Fibroblast of lung (primary cell): Measurements from ENCODE around the gene LENG1.

Experiments used
- CTCF ChIP-seq, 2 donors: IDR thresholded peaks in 1 of 2; conservative IDR thresholded peaks in 1 of 2; 1 replicate in 1 of 2; 2 replicates in 1 of 2; pipeline ENCODE4 v1.5.1; 2011 to 2012; ENCODE audit warnings: low read length in 2 of 2, control low read depth in 1 of 2, inconsistent platforms in 1 of 2, low read depth in 1 of 2, mild to moderate bottlenecking in 1 of 2
- EZH2 ChIP-seq: IDR thresholded peaks from 2 replicates; pipeline ENCODE4 v1.5.1; 2012; ENCODE audit warnings: low read length, control low read depth, mild to moderate bottlenecking; ENCODE audit errors: missing control alignments

- TF ChIP-seq CTCF (conservative IDR thresholded peaks at IDR 0.05 in 1 of 2, IDR thresholded peaks at IDR 0.05 in 1 of 2; ENCODE audit: low read depth in 1 of 2, low read length in 2 of 2) (no peak), EZH2 (no peak)
Observed at GRCh38 chr19:54133957-54134590, 25.4 kb downstream of the LENG1 start.
